Measurements from ENCODE around the gene RC3H2.

DNA sequence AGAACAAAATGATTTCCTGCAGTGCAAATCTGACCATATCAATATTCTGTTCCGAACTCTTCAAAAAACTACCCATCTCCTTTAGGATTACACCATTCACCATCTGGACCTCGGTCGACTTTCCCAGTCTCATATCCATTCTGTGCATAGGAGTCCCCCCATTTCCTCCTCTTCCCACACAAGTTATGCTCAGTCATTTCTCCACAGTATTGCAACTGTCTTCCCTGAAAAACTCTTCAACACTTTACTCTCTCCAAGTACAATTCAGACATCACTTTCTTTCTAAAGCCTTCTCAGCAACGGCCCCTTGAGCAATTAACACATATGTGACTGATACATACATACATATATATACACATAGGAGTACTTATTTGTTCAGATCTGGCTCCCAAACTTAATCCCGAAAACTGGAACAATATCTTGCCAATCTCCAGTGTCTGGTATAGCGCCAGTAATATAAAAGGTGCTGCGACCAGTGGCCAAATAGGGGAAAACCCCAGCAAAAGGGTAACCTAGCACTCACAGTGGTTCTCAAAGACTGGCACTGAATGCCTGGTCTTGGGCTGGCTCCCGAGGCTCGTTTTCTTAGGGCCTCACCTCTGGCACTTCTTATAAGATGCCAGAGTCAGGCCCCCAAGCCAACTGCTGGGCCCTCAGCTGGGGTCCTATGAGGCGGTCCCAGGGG lies 25.5 kb upstream of the RC3H2 start:
- no peak for TF ChIP-seq SPI1 (IDR thresholded peaks at IDR 0.05; ENCODE audit: low read depth, low read length)
- TF ChIP-seq POLR2A (IDR thresholded peaks at IDR 0.05; ENCODE audit: low read depth, low read length) = no peak

All from GM12891 (cell line).